GM21529 (cell line): ENCODE measurements around the gene BNIP1.
A peak's percentile ranks its signal among the peaks of the same experiment; 100 is the strongest.
"Not testable (repeated sequence)": the region's sequence is repeated elsewhere in the genome, so short reads cannot be mapped to it uniquely, and the experiment has no call there.

Source experiments
- ATAC-seq: cut with Tn5 transposase; IDR thresholded peaks from one replicate; pipeline ENCODE4 v1.9.1; 2021; ENCODE audit not compliant: unreplicated experiment

The BNIP1 gene

DNA sequence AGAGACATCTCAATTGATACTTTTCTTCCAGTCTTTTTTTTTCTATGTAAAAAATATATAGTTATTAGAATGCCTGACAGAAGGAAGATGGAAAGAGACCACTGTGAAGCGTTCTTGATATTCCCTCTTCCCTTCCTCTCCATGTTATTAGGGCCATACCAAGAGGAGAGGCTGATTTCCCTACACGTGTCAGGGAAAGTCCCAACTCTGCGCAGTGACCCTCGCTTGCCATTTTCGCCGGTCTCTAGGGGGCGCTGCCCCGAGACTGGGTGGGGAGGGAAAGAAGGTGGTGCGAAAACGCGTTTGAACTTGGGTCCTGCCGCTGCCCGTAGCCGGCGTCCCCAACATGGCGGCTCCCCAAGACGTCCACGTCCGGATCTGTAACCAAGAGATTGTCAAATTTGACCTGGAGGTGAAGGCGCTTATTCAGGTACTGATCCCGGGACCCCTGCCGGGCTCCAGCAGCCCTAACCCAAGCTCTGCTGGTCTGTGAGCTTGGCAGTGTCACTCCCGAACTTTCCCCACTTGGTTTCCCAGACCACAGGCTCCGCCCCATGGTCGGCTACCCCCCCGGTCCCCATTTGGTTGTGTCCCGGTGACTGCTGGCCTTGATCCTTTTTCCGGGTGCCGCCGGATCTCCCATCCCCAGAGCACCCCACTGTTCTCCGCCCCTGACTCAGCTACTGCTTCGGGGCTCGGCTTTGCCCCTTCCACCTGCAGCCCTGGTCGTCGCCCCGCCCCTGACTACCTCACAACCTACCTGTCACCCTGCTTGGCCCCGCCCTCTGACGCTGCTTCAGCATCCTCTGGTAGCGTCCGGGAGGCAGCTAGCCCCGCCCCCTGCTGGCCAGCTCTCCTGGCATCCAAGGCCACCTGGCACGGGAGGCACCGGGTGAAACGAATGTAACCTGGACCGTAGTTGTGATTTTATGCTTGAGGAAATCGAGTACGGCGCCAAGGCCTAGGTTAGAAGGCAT lies at the start of gene BNIP1:
Gene BNIP1, plus strand, starts transcription at position 332 of the 977 bp plus-strand sequence. Its CDS starts 15 bp downstream, at position 347.
- peak; percentile 94 for ATAC-seq

DNA sequence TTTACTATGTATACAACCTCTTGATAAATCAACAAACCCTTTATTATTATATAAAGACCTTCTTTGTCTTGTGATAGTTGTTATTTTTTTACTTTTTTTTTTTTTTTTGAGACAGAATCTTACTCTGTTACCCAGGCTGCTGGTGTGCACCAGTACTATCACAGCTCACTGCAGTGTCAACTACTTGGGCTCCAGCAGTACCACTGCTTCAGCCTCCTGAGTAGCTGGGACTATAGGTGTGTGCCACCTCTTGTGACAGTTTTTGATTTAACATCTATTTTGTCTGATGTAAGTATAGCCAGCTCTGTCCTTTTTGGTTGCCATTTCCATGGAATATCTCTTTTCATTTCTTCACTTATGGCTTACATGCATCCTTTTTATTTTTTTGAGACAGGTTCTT lies 45.5 kb upstream of the BNIP1 start:
- ATAC-seq, result no peak

DNA sequence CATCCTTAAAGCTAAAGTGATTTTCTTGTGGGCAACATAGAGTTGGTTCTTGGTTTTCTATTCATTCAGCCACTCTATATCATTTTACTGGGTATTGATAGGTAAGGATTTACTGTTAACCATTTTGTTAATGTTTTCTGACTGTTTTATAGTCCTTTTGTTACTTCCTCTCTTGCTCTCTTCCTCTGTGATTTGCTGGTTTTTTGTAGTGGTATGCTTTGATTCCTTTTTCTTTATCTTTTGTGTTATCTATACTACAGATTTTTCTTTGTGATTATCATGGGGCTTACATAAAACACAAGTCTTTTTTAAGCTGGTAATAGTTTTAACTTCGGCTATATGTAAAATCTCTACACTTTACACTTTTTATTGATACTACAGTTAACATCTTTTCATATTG lies 44.9 kb upstream of the BNIP1 start:
- ATAC-seq, result no peak

- no peak for ATAC-seq
Measured at GRCh38 chr5:173101245-173101644, 43.1 kb upstream of the BNIP1 start.

DNA sequence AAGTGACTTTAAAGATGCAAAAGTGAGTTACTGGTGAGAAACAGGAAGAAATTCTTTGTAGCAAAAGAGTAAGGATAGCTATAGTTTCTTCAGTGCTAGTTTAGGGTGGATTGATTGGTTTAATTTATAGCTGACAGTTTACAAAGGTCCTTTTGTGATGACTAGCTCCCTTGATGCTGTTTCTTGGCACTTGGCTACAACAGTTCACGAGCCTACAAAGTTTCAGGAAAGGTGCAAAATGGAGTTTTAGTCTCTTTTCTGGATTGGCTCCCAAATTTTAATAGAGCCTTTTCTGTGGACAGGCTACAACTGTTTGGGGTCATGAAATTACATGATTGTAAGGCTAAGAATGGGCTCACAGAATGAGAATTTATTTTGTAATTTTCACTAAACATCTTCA lies 40.9 kb upstream of the BNIP1 start:
- no peak for ATAC-seq

DNA sequence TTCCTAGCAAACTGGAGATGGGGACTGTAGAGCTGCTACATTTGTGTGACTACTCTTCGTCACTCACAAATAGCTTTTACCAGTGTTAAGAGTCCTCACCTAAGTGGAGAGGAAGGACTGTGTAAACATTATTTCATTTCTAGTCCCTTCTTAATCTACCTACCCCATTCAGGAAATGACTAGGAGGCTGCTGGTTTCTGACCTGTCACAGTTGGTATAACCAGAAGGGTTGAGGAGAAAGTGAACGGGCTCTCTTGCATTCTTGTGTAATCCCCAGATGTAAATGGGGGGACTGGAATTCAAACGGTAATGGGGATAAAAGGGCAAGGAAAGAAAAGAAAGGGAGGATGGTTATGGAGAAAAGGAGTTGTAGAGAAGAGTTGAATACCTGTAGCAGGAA lies 35.4 kb upstream of the BNIP1 start:
- no peak for ATAC-seq

GRCh38 chr5:173114536-173114935 lies 29.8 kb upstream of the BNIP1 start:
- no peak for ATAC-seq

DNA sequence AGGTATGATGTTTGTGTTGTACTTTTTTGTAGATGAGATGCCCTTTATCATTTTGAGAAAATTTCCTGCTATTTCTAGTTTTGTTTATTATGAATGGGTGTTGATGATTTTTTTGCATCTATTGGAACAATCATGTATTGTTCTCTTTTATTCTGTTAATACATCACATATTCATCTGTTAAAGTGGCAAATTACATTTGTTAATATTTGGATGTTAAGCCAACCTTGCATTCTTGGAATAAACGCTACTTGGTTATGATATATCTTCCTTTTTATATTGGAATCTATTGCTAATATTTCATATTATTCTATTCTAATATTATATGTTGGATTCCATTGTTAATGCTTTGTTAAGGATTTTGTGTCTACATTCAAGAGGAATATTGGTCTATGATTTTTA lies 24.6 kb upstream of the BNIP1 start:
- ATAC-seq, result no peak

- no peak for ATAC-seq
Measured at GRCh38 chr5:173123416-173123815, 20.9 kb upstream of the BNIP1 start.

DNA sequence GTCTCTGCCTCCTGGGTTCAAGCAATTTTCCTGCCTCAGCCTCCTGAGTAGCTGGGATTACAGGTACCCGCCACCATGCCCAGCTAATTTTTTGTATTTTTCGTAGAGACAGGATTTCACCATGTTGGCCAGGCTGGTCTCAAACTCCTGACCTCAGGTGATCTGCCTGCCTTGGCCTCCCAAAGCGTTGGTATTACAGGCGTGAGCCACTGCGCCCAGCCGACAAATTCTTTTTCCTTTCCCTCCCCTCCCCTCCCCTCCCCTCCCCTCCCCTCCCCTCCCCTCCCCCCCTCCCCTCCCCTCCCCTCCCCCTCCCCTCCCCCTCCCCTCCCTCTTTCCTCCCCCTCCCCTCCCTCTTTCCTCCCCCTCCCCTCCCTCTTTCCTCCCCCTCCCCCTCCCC lies 12.2 kb upstream of the BNIP1 start:
- ATAC-seq, result not testable (repeated sequence)

- no peak for ATAC-seq
Measured at GRCh38 chr5:173138707-173139106, 5.6 kb upstream of the BNIP1 start.

DNA sequence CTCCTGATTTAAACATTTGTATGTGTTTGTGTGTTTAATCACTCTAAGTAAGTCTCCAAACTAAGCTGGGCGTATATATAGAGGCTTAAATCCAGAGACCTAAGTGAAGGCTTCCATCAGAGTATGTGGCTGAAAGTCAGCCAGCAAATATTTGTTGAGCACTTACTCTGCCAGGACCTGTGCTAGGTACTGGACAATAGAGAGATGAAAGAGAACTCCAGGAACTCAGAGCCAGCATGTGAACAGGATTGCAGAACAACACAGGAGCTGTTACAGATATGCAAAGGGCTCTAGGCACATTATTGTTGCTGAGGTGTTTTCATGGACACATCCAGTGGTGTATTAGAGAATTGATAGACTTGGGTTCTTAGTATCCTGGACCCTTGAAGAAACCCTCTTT lies 4.7 kb upstream of the BNIP1 start:
- ATAC-seq, result no peak

DNA sequence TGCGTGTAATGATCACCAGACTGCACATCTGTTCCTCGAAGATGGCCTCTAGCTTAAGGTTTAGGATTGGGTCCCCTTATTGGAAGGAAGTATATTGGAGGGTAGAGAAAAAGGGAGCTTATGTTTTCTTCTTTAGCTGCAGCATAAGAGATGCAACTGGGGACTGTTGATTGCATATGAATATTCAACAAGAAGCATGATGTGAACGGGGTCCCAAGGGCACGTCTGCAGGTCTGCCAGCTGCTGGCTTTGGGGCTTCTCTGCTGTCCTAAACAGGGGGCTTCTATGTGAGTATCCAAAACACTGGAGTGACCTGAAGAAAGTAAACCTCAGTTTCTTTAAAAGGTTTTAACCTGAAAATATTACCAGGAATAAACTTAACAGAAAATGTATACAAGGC lies 3.6 kb upstream of the BNIP1 start:
- no peak for ATAC-seq

- no peak for ATAC-seq
Measured at GRCh38 chr5:173143567-173143966, 764 bp upstream of the BNIP1 start.

DNA sequence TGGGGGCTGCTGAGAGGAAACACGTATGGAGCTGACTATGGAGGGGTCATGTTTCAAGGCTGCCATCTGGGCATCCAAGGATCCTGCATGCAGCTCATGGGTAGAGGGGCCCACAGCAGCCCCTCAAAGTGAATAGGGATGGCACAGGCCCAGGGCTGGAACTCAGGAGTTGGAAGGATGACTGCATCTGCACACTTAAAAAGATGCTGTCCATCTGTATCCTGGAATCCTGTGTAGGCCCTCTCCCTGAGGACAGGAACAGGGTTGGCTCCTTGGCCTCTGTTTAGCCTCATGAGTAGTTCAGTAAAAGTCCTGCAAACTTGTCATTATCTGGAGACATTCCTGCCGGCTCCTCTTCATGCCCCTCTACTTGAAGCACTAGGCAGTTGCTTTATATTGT lies 4.0 kb downstream of the BNIP1 start:
- ATAC-seq, result no peak

- no peak for ATAC-seq
Measured at GRCh38 chr5:173152547-173152946, 8.2 kb downstream of the BNIP1 start.

DNA sequence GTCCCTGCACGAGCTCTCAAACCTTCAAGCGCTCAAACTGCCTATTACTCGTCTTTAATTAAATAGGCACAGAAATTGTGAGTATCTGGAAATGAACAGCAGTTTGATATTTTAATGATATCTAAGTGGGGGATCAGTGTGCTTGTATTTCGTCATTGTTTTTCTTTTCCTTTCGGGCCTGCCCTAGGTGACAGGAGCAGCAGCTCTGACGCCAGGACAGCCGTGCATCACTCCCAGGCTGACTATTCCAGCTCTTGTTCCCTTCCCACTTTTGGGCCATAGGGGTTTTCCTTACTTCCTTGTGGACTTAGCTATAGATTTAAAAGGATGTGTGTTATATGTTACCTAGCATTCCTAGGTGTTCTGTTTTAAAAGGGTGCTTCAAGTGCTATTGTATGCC lies 9.5 kb downstream of the BNIP1 start:
- no peak for ATAC-seq

DNA sequence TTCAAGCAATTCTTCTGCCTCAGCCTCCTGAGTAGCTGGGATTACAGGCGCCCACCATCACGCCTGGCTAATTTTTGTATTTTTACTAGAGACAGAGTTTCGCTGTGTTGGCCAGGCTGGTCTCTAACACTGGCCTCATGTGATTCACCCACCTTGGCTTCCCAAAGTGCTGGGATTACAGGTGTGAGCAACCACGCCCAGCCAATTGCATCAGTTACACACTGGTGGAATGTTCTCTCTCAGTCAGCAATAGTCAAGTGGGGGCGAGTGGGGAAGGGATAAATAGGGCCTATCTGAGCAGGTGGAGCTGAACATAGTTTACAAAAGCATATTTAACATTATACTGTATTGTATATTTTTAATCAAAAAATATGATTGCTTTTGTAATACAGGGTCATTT lies 10.3 kb downstream of the BNIP1 start:
- not testable (repeated sequence) for ATAC-seq

- ATAC-seq, result no peak
Measured at GRCh38 chr5:173155912-173156311, 11.6 kb downstream of the BNIP1 start.

GRCh38 chr5:173158366-173158765 lies 14.0 kb downstream of the BNIP1 start:
- ATAC-seq, result no peak

GRCh38 chr5:173159256-173159655 lies 14.9 kb downstream of the BNIP1 start:
- no peak for ATAC-seq

DNA sequence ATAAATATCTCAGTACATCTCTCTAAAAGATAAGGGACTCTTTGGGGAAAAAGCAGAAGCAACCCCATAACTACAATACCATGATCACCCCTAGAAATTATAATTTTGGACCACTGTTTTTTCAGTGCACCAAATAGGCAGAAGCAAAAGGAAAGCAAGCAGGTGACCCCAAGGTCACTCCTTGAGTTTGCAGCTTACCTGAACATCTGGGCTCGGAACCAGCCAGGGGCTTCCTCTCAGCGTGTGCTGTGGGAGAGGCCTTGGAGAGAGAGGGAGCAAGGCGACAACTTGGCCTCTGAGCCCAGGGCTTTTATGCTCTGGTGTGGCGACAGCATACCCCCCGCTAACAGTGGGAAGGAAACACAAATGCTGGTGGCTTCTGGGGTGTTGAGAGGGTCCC lies 16.8 kb downstream of the BNIP1 start:
- no peak for ATAC-seq

GRCh38 chr5:173163219-173163618 lies 18.9 kb downstream of the BNIP1 start:
- no peak for ATAC-seq
